Transverse colon (tissue), 4 donors: ENCODE measurements around the gene CLEC18A.
"Not testable (repeated sequence)": the region's sequence is repeated elsewhere in the genome, so short reads cannot be mapped to it uniquely, and the experiment has no call there.

Experiments
- CTCF ChIP-seq, 5 experiments: fragments of 200-600 bp in 3 of 5; fragments of 450-650 bp in 2 of 5; sonication (generic) in 3 of 5; IDR thresholded peaks; 1 replicate in 2 of 5; 2 replicates in 3 of 5; pipeline ENCODE4 v1.5.1; 2016 to 2017; ENCODE audit warnings: antibody characterized with exemption in 5 of 5, inconsistent platforms in 3 of 5, mild to moderate bottlenecking in 2 of 5, moderate library complexity in 1 of 5
- POLR2A ChIP-seq: fragments of 450-650 bp; IDR thresholded peaks from one replicate; pipeline ENCODE4 v1.6.1; 2016; ENCODE audit warnings: antibody characterized with exemption, mild to moderate bottlenecking, moderate library complexity
- POLR2AphosphoS5 ChIP-seq, 3 donors: sonication (generic); formaldehyde crosslinking; IDR thresholded peaks; one replicate each; pipeline ENCODE4 v1.6.1; 2016; ENCODE audit warnings: antibody characterized with exemption in 3 of 3

- not testable (repeated sequence) for TF ChIP-seq POLR2A; CTCF (IDR thresholded peaks at IDR 0.05); POLR2AphosphoS5 (IDR thresholded peaks at IDR 0.05)
These were observed 18.5 kb downstream of the CLEC18A start for GRCh38 chr16:69969657-69970056.
